MCF 10A (cell line): ENCODE data around the gene ARHGAP21. TPM values are rescaled to one million over a fixed set of nuclear protein-coding genes. Genes with fewer than 3 reads are reported as not detected.

Experiments used
- BruUV-seq: library from RNA; stranded (reverse); fragments of 400-500 nt; replicated peaks from 2 replicates; lab custom pipeline; 2021; lab: Mats Ljungman, UMichigan
- CTCF ChIA-PET: fragments of 300-600 bp; sonication (Branson Sonifier 250); formaldehyde crosslinking; extraction: SDS; loops from one replicate; lab custom pipeline; 2021; ENCODE audit warnings: antibody characterized with exemption, inconsistent platforms; lab: Yijun Ruan, JAX
- POLR2A ChIA-PET: fragments of 300-600, 350-650 bp; sonication (Branson Sonifier 250); formaldehyde crosslinking; extraction: SDS; loops from one replicate; lab custom pipeline; 2020; ENCODE audit warnings: antibody characterized with exemption, inconsistent platforms; lab: Yijun Ruan, JAX
- DNase-seq: peaks from one replicate; pipeline ENCODE4 v3.0.0-alpha.2; 2018; ENCODE audit not compliant: unreplicated experiment
- H3K27ac Mint-ChIP-seq: one replicate; pipeline ENCODE4 v1.8.0; 2022; ENCODE audit warnings: mild to moderate bottlenecking, low read depth, mixed read lengths; ENCODE audit not compliant: unreplicated experiment
- H3K27me3 Mint-ChIP-seq: one replicate; pipeline ENCODE4 v1.8.0; 2022; ENCODE audit warnings: mixed read lengths; ENCODE audit not compliant: insufficient read depth, unreplicated experiment
- H3K36me3 Mint-ChIP-seq: one replicate; pipeline ENCODE4 v1.8.0; 2022; ENCODE audit warnings: mild to moderate bottlenecking, moderate library complexity, mixed read lengths; ENCODE audit not compliant: insufficient read depth, unreplicated experiment
- H3K4me1 Mint-ChIP-seq: one replicate; pipeline ENCODE4 v1.8.0; 2022; ENCODE audit warnings: mixed read lengths; ENCODE audit not compliant: insufficient read depth, unreplicated experiment
- H3K4me3 Mint-ChIP-seq: one replicate; pipeline ENCODE4 v1.8.0; 2022; ENCODE audit warnings: mild to moderate bottlenecking, moderate library complexity, mixed read lengths; ENCODE audit not compliant: unreplicated experiment
- H3K9me3 Mint-ChIP-seq: one replicate; pipeline ENCODE4 v1.8.0; 2022; ENCODE audit warnings: mixed read lengths; ENCODE audit not compliant: unreplicated experiment
- CTCF ChIP-seq: fragments of 200-600 bp; IDR thresholded peaks from one replicate; pipeline ENCODE4 v1.8.0; 2022; ENCODE audit warnings: antibody characterized with exemption, mild to moderate bottlenecking; ENCODE audit not compliant: unreplicated experiment
- intact Hi-C: fragments of 100-400 bp; cut with micrococcal nuclease; formaldehyde crosslinking; loops from 2 replicates; pipeline ENCODE4 v1.14.1; 2022
- total RNA-seq: library from RNA; stranded (reverse); gene quantifications from 2 replicates; pipeline ENCODE4 v1.2.3, GENCODE V29; 2022

ARHGAP21 gene
- total RNA-seq, 1 experiment from 2014 or later = 85.1 TPM

- no peak for TF ChIP-seq CTCF
- Mint-ChIP-seq H3K4me3 (no peak overlapping the region), H3K27ac (no peak overlapping the region), H3K4me1 (peaks cover 6% of the 10 kb centered on the region), H3K9me3 (no peaks in the 10 kb centered on the region), H3K36me3 (no peaks in the 10 kb centered on the region), H3K27me3 (no peaks in the 10 kb centered on the region)
- CTCF ChIA-PET = no interaction called here
- intact Hi-C loops = no loop called here
- no TSS peak for BruUV-seq
- POLR2A ChIA-PET = no interaction called here
- DNase-seq = no peak
These were observed 17.0 kb upstream of the ARHGAP21 start for GRCh38 chr10:24740714-24741113.

- BruUV-seq = no TSS peak
- DNase-seq = no peak
- intact Hi-C loops = no loop called here
- H3K36me3 Mint-ChIP-seq = no peaks in the 10 kb centered on the region
- no peaks in the 10 kb centered on the region for H3K9me3 Mint-ChIP-seq
- H3K4me3 Mint-ChIP-seq = no peak overlapping the region
- no peak for TF ChIP-seq CTCF
- H3K27ac Mint-ChIP-seq = no peak overlapping the region
- CTCF ChIA-PET = interaction anchor here (0.7 kb wide), 1 partner anchor 94 kb away, joined by 3 read pairs; no protein-coding TSS in a partner anchor
- no peaks in the 10 kb centered on the region for H3K27me3 Mint-ChIP-seq
- H3K4me1 Mint-ChIP-seq = peaks cover 6% of the 10 kb centered on the region
- POLR2A ChIA-PET = interaction anchor here (0.7 kb wide), 1 partner anchor 27 kb away, joined by 6 read pairs; no protein-coding TSS in a partner anchor
These were observed 13.3 kb upstream of the ARHGAP21 start for GRCh38 chr10:24737001-24737400.

GRCh38 chr10:24731942-24732341, 8.3 kb upstream of the ARHGAP21 start:
- POLR2A ChIA-PET = interaction anchor here (0.6 to 2.1 kb wide), 6 partner anchors 9 to 258 kb away, joined by 3 to 10 read pairs (median 4); partner anchors contain the start of gene ARHGAP21
- DNase-seq = peak; percentile 27
- CTCF ChIA-PET = interaction anchor here (0.7 kb wide), 1 partner anchor 119 kb away, joined by 3 read pairs; no protein-coding TSS in a partner anchor
- intact Hi-C loops = no loop called here
- peak overlapping the region; percentile 85 for H3K27ac Mint-ChIP-seq
- no peaks in the 10 kb centered on the region for H3K36me3 Mint-ChIP-seq
- H3K4me3 Mint-ChIP-seq = no peak overlapping the region
- H3K27me3 Mint-ChIP-seq = no peaks in the 10 kb centered on the region
- TF ChIP-seq CTCF = no peak
- no peaks in the 10 kb centered on the region for H3K9me3 Mint-ChIP-seq
- BruUV-seq = no TSS peak
- H3K4me1 Mint-ChIP-seq = peaks cover 2% of the 10 kb centered on the region

GRCh38 chr10:24730811-24731210, 7.1 kb upstream of the ARHGAP21 start:
- Mint-ChIP-seq H3K9me3 (no peaks in the 10 kb centered on the region), H3K36me3 (no peaks in the 10 kb centered on the region), H3K27me3 (no peaks in the 10 kb centered on the region), H3K4me1 (no peaks in the 10 kb centered on the region), H3K27ac (no peak overlapping the region), H3K4me3 (no peak overlapping the region)
- intact Hi-C loops = no loop called here
- ChIA-PET CTCF (no interaction called here), POLR2A (no interaction called here)
- BruUV-seq = no TSS peak
- DNase-seq = no peak
- no peak for TF ChIP-seq CTCF
